CD4-positive, alpha-beta memory T cell (primary cell): Measurements from ENCODE around the gene PAK4. TPM values are rescaled to one million over a fixed set of nuclear protein-coding genes. Genes with fewer than 3 reads are reported as not detected.

Experiments used
- CTCF ChIA-PET: fragments of 350-600 bp; sonication (Branson Sonifier 250); formaldehyde crosslinking; loops from one replicate; lab custom pipeline; 2021; ENCODE audit warnings: inconsistent platforms; ENCODE audit not compliant: partially characterized antibody; lab: Charles Lee
- POLR2A ChIA-PET: fragments of 350-600 bp; sonication (Branson Sonifier 250); formaldehyde crosslinking; loops from one replicate; lab custom pipeline; 2021; ENCODE audit not compliant: partially characterized antibody; lab: Charles Lee
- DNase-seq, 5 donors: peaks; one replicate each; pipeline versions ENCODE4 v3.0.0 to v3.0.0-alpha.2; 2020 to 2022; ENCODE audit warnings: mixed read lengths in 1 of 5
- H3K27ac ChIP-seq: one replicate; pipeline ENCODE4 v1.7.0; 2013; ENCODE audit warnings: low read depth, low read length
- H3K27me3 ChIP-seq: 2 replicates; pipeline ENCODE4 v1.7.0; 2013; ENCODE audit warnings: mild to moderate bottlenecking, low read length, moderate library complexity; ENCODE audit not compliant: insufficient read depth
- H3K36me3 ChIP-seq: 2 replicates; pipeline ENCODE4 v1.7.0; 2013; ENCODE audit warnings: mild to moderate bottlenecking, low read length, moderate library complexity; ENCODE audit not compliant: insufficient read depth
- H3K4me1 ChIP-seq: 2 replicates; pipeline ENCODE4 v1.7.0; 2013; ENCODE audit warnings: mild to moderate bottlenecking, low read length, moderate library complexity; ENCODE audit not compliant: insufficient read depth
- H3K4me3 ChIP-seq, 2 donors: one replicate each; pipeline ENCODE4 v1.7.0; 2013; ENCODE audit warnings: low read length in 2 of 2, mild to moderate bottlenecking in 1 of 2
- H3K9me3 ChIP-seq, 2 donors: one replicate each; pipeline ENCODE4 v1.7.0; 2013; ENCODE audit warnings: low read length in 2 of 2, control low read depth in 1 of 2; ENCODE audit not compliant: control insufficient read depth in 1 of 2
- H3K27ac Mint-ChIP-seq, 7 donors: one replicate each; pipeline ENCODE4 v1.8.0; 2020 to 2021; ENCODE audit warnings: mixed read lengths in 7 of 7, mild to moderate bottlenecking in 6 of 7, inconsistent platforms in 3 of 7, moderate library complexity in 3 of 7
- H3K27me3 Mint-ChIP-seq, 2 donors: one replicate each; pipeline ENCODE4 v1.8.0; 2020 to 2021; ENCODE audit warnings: mixed read lengths in 2 of 2
- H3K36me3 Mint-ChIP-seq, 2 donors: one replicate each; pipeline ENCODE4 v1.8.0; 2020 to 2021; ENCODE audit warnings: mixed read lengths in 2 of 2, inconsistent platforms in 1 of 2, mild to moderate bottlenecking in 1 of 2
- H3K4me1 Mint-ChIP-seq, 4 donors: one replicate each; pipeline ENCODE4 v1.8.0; 2020 to 2021; ENCODE audit warnings: mixed read lengths in 4 of 4, mild to moderate bottlenecking in 1 of 4
- H3K4me3 Mint-ChIP-seq, 8 donors: one replicate each; pipeline ENCODE4 v1.8.0; 2020 to 2021; ENCODE audit warnings: mixed read lengths in 8 of 8, mild to moderate bottlenecking in 7 of 8, moderate library complexity in 6 of 8, inconsistent platforms in 3 of 8
- H3K9me3 Mint-ChIP-seq, 8 donors: one replicate each; pipeline ENCODE4 v1.8.0; 2020 to 2021; ENCODE audit warnings: mixed read lengths in 8 of 8, mild to moderate bottlenecking in 5 of 8, inconsistent platforms in 3 of 8, moderate library complexity in 1 of 8
- intact Hi-C: fragments of 100-400 bp; cut with micrococcal nuclease; formaldehyde crosslinking; loops from one replicate; pipeline ENCODE4 v1.15.1; 2023
- polyA plus RNA-seq, 2 donors: library from polyadenylated mRNA; unstranded; fragments of 300-500 nt; fragmentation: Illumina TruSeq; gene quantifications; one replicate each; pipeline ENCODE4 v1.2.3, GENCODE V29; 2021
- total RNA-seq, 2 experiments: library from RNA; stranded (reverse); gene quantifications; one replicate each; pipeline ENCODE4 v1.2.3, GENCODE V29; 2021

PAK4 gene
- total and polyA plus RNA-seq, 4 experiments from 2014 or later, result 1.3 to 15.7 (median 8.0) TPM

GRCh38 chr19:39154100-39154628, 28.6 kb downstream of the PAK4 start:
- ChIA-PET POLR2A (no interaction called here), CTCF (interaction anchor here (0.7 kb wide), 1 partner anchor 33 kb away, joined by 3 read pairs; no protein-coding TSS in a partner anchor)
- Histone ChIP-seq H3K27ac (no peak overlapping the region), H3K27me3 (no peaks in the 10 kb centered on the region), H3K4me1 (peaks cover 4% of the 10 kb centered on the region), H3K4me3 (no peak overlapping the region), H3K36me3 (no peaks in the 10 kb centered on the region), H3K9me3 (no peaks in the 10 kb centered on the region)
- intact Hi-C loops, result no loop called here
- H3K9me3 Mint-ChIP-seq, result peaks cover 0 to 2% (median 0%) of the 10 kb centered on the region in 8 donors
- no peak overlapping the region for H3K4me3 Mint-ChIP-seq
- H3K4me1 Mint-ChIP-seq, result peaks cover 17 to 21% (median 19%) of the 10 kb centered on the region in 4 donors
- DNase-seq, result no peak
- H3K36me3 Mint-ChIP-seq, result peaks cover 0 to 4% of the 10 kb centered on the region in 2 donors
- H3K27ac Mint-ChIP-seq, result peak overlapping the region in 2 of 7 donors; percentile 19 to 60
- H3K27me3 Mint-ChIP-seq, result no peaks in the 10 kb centered on the region

GRCh38 chr19:39154629-39155100, 29.1 kb downstream of the PAK4 start:
- no peak overlapping the region for H3K27ac ChIP-seq
- CTCF ChIA-PET, result interaction anchor here (0.7 kb wide), 1 partner anchor 32 kb away, joined by 3 read pairs; no protein-coding TSS in a partner anchor

GRCh38 chr19:39155114-39155700, 29.6 kb downstream of the PAK4 start:
- H3K4me1 Mint-ChIP-seq, result peaks cover 17 to 22% (median 19%) of the 10 kb centered on the region in 4 donors
- intact Hi-C loops, result no loop called here
- H3K36me3 ChIP-seq, result no peaks in the 10 kb centered on the region
- H3K4me1 ChIP-seq, result peaks cover 4% of the 10 kb centered on the region
- H3K4me3 Mint-ChIP-seq, result no peak overlapping the region
- peaks cover 0 to 2% (median 0%) of the 10 kb centered on the region in 8 donors for H3K9me3 Mint-ChIP-seq
- peaks cover 0 to 4% of the 10 kb centered on the region in 2 donors for H3K36me3 Mint-ChIP-seq
- H3K9me3 ChIP-seq, result no peaks in the 10 kb centered on the region
- POLR2A ChIA-PET, result no interaction called here
- H3K27ac Mint-ChIP-seq, result peak overlapping the region in 1 of 7 donors; percentile 12
- H3K27me3 ChIP-seq, result no peaks in the 10 kb centered on the region
- H3K27me3 Mint-ChIP-seq, result no peaks in the 10 kb centered on the region
- no peak overlapping the region for H3K4me3 ChIP-seq
- H3K27ac ChIP-seq, result no peak overlapping the region
- CTCF ChIA-PET, result no interaction called here
- DNase-seq, result no peak

More at GRCh38 chr19:39154629-39155100, 29.1 kb downstream of the PAK4 start:
- Mint-ChIP-seq H3K27ac (peak overlapping the region in 1 of 7 donors; percentile 60), H3K4me1 (peaks cover 17 to 21% (median 19%) of the 10 kb centered on the region in 4 donors), H3K4me3 (no peak overlapping the region), H3K9me3 (peaks cover 0 to 2% (median 0%) of the 10 kb centered on the region in 8 donors), H3K36me3 (peaks cover 0 to 4% of the 10 kb centered on the region in 2 donors), H3K27me3 (no peaks in the 10 kb centered on the region)
- Histone ChIP-seq H3K9me3 (no peaks in the 10 kb centered on the region), H3K4me3 (no peak overlapping the region), H3K4me1 (peaks cover 4% of the 10 kb centered on the region), H3K36me3 (no peaks in the 10 kb centered on the region), H3K27me3 (no peaks in the 10 kb centered on the region)
- POLR2A ChIA-PET, result no interaction called here
- no peak for DNase-seq
- intact Hi-C loops, result no loop called here

- H3K27ac Mint-ChIP-seq, result peak overlapping the region in 2 of 7 donors; percentile 73 to 90
- H3K4me3 Mint-ChIP-seq, result no peak overlapping the region
- H3K27me3 Mint-ChIP-seq, result no peaks in the 10 kb centered on the region
- Histone ChIP-seq H3K27me3 (no peaks in the 10 kb centered on the region), H3K27ac (no peak overlapping the region), H3K36me3 (no peaks in the 10 kb centered on the region), H3K4me3 (no peak overlapping the region), H3K4me1 (peaks cover 4% of the 10 kb centered on the region), H3K9me3 (no peaks in the 10 kb centered on the region)
- intact Hi-C loops, result no loop called here
- peaks cover 17 to 27% (median 20%) of the 10 kb centered on the region in 4 donors for H3K4me1 Mint-ChIP-seq
- peaks cover 0 to 2% (median 0%) of the 10 kb centered on the region in 8 donors for H3K9me3 Mint-ChIP-seq
- peaks cover 0 to 4% of the 10 kb centered on the region in 2 donors for H3K36me3 Mint-ChIP-seq
- ChIA-PET POLR2A (no interaction called here), CTCF (no interaction called here)
- no peak for DNase-seq
Measured at GRCh38 chr19:39155741-39156140, 30.2 kb downstream of the PAK4 start.

- Histone ChIP-seq H3K36me3 (no peaks in the 10 kb centered on the region), H3K4me1 (peaks cover 4% of the 10 kb centered on the region), H3K4me3 (no peak overlapping the region), H3K27me3 (no peaks in the 10 kb centered on the region), H3K27ac (no peak overlapping the region), H3K9me3 (no peaks in the 10 kb centered on the region)
- intact Hi-C loops, result no loop called here
- Mint-ChIP-seq H3K36me3 (peaks cover 0 to 4% of the 10 kb centered on the region in 2 donors), H3K4me3 (no peak overlapping the region), H3K27me3 (no peaks in the 10 kb centered on the region), H3K27ac (peak overlapping the region in 2 of 7 donors; percentile 11 to 56), H3K4me1 (peaks cover 17 to 30% (median 19%) of the 10 kb centered on the region in 4 donors), H3K9me3 (peaks cover 0 to 2% (median 0%) of the 10 kb centered on the region in 8 donors)
- DNase-seq, result no peak
- CTCF ChIA-PET, result no interaction called here
- POLR2A ChIA-PET, result no interaction called here
Measured at GRCh38 chr19:39156326-39157230, 31.0 kb downstream of the PAK4 start.

- ChIA-PET POLR2A (no interaction called here), CTCF (no interaction called here)
- H3K36me3 ChIP-seq, result no peaks in the 10 kb centered on the region
- peak overlapping the region in 1 of 8 donors; percentile 39 for H3K4me3 Mint-ChIP-seq
- intact Hi-C loops, result no loop called here
- no peaks in the 10 kb centered on the region for H3K9me3 ChIP-seq
- H3K27me3 ChIP-seq, result no peaks in the 10 kb centered on the region
- H3K27me3 Mint-ChIP-seq, result no peaks in the 10 kb centered on the region
- peaks cover 0 to 2% (median 0%) of the 10 kb centered on the region in 8 donors for H3K9me3 Mint-ChIP-seq
- no peak overlapping the region for H3K27ac ChIP-seq
- peaks cover 4% of the 10 kb centered on the region for H3K4me1 ChIP-seq
- H3K4me3 ChIP-seq, result no peak overlapping the region
- H3K27ac Mint-ChIP-seq, result peak overlapping the region in 4 of 7 donors; percentile 3 to 59 (median 20)
- DNase-seq, result no peak
- H3K36me3 Mint-ChIP-seq, result peaks cover 0 to 4% of the 10 kb centered on the region in 2 donors
- peaks cover 16 to 31% (median 20%) of the 10 kb centered on the region in 4 donors for H3K4me1 Mint-ChIP-seq
Measured at GRCh38 chr19:39157275-39157996, 31.9 kb downstream of the PAK4 start.
